Non-pigmented ciliary epithelial cell (primary cell): ENCODE results near the gene RAI14.
"Not testable (repeated sequence)": the region's sequence is repeated elsewhere in the genome, so short reads cannot be mapped to it uniquely, and the experiment has no call there.

Source experiments
- DNase-seq: peaks from one replicate; pipeline ENCODE4 v3.0.0-alpha.2; 2010; ENCODE audit warnings: low read depth

The RAI14 gene

DNA sequence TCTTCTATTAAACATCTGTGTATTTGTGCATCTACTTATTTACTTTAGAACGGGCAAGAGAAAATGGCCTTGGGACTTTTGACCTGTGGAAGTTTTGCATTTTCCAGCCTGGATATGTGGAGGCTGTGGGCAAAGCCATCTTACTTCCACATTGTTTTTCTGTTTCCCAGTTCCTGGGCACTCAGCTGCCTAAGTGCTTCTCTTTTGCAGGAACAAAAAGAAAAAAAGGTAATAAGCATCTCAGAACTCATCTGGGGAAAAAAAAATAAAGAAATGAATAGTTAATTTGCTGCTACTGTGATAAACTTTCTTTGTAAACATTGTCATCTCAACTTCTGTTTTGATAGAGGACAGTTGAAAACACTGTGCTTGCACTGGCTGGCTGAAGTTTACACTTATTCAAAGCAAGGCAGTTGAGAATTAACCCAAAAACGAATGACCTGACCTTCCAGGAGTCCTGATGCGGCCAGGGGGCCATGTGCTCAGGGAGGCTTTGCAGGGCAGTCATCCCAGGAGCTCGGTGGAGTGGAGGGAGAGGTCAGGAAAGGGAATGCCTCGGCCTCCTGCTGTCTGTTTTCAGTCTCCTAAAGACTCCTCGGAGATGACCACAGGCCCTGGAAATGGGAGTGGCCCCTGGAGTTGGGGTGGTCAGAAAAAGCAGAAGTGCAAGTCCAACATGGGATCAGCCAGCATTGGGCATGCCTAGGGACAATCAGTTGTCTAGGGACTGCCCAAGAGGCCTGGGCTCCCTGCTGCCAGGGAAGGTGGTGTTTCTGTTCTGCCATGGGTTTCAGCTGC, 75.5 kb downstream of the RAI14 start:
- DNase-seq, result no peak

DNA sequence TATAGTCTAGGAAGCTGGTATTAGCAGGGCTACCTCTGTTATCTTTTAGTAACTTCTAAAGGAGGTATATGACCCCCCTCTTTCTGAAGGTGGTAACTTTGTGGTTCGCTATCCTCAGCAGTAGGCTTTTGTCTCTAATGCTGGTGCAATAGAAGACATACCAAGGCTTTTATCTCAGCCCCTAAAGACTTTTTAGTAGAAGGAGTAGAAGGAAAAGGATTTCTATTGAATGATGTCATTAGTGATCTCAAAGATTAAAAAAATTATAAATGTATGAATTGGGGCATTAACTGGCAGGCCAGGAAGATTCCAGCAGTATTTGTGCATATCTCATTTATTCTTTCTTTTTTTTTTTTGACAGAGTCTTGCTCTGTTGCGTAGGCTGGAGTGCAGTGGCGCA, 78.2 kb downstream of the RAI14 start:
- DNase-seq, result no peak

DNA sequence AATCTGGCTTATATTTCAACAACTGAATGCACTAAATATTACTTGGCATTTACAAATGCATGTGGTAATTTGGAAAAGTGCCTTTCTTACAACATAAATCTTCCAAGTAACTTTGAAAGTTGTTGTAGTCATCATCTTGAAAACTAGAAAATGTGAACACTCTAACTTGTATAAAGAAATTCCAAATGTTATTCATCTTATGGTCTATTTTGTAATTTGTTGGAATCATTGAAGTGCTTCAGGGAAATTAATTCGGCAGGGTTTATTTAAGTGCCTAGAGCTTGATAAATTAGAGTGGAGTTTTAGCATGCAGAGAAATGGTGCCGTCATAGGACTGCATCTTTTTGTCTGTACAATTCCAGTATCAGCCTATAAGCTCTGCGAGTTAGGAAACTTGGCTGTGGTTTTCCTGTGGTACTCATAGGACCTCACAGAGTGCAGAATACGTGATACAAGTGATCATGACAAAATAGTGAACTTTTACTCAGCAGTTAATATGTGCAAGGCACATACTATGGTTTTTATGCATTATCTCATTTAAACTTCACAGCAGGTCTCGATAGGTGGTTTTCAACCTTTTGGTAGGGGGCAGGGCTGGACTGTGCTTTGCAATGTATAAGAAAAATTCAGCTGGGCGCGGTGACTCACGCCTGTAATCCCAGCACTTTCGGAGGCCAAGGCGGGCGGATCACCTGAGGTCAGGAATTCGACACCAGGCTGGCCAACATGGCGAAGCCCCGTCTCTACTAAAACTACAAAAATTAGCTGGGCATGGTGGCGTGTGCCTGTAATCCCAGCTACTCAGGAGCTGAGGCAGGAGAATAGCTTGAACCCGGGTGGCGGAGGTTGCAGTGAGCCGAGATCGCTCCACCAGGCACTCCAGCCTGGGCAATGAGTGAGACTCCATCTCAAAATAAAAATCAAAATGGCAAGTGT, 79.6 kb downstream of the RAI14 start:
- no peak for DNase-seq

DNA sequence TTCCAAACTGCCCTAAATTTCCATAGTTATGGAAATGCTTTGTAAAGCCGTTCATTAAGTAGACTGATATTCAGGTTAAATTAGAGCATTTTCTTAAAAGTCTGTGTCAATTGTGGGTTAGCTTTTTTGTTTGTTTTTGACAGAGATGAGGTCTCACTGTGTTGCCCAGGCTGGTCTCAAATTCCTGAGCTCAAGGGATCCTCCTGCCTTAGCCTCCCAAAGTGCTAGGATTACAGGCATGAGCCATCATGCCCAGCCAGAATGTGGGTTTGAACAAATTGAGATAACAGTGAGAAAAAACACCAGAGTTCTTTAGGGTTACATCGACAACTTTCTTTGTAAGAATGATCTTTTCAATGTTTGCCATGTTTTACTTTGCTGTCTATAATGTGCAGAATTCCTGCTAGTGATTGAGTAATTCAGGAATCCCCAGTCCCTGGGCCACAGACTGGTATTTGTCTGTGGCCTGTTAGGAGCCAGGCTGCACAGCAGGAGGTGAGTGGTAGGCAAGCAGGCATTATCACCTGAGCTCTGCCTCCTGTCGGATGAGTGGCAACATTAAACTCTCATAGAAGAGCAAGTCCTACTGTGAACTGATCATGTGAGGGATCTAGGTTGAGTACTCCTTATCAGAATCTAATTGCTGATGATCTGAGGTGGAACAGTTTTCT, 80.5 kb downstream of the RAI14 start:
- DNase-seq, result no peak

DNA sequence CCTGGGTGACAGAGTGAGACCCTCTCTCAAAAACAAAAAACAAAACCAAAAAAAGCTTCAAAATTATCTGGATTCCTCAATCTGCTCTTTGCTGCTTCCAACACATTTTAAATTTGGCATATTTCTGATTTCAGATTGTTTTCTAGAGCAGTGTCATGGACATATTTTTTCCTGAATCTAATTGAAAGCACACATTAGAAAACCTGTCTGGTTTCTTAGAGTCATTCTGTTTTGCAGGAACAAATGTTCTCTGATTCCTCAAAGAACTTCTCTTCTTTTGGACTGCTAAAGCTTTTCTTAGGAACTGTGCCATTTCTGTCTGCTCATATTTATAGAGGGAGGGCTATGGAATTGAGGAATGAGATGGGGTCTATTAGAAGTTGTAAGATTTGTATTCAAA, 81.6 kb downstream of the RAI14 start:
- DNase-seq, result no peak

DNA sequence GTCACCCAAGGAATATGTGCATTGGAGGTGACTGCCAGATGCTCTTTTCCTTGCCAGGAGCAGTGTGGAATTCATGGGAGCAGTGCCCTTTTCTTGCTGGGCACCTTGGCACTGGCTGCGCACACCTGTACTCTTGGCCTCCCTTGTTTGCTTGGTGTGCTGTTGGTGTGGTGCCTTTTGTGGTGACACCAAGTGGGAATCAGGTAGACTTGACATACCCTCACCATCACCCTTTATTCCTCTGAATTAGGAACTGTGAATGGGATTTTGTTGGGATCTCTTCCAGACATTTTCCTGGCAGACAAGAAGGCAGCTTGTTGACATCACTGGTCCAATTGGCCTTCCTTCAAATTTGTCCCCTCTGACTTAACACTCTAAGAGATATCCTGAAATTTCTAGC, 82.3 kb downstream of the RAI14 start:
- no peak for DNase-seq

DNA sequence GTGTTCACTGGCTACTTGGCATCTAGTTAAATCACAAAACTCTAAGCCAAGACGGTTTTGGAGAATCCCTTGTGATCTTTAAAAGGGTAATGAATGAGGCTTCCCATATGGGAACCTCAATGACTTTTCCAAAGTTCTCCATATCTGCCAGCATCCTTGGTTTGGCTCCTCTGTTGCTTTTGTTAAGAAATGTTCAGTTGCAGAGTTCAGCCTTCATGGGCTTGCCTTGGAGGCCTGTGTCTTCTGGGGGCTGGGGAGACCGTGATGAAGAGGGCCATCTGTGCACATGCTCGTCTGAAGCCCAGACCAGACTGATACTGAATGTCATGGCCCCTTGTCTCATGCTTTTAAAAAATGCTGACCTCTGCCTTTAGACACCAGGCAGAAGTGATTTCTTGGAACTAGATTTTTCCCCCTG, 84.3 kb downstream of the RAI14 start:
- no peak for DNase-seq

DNA sequence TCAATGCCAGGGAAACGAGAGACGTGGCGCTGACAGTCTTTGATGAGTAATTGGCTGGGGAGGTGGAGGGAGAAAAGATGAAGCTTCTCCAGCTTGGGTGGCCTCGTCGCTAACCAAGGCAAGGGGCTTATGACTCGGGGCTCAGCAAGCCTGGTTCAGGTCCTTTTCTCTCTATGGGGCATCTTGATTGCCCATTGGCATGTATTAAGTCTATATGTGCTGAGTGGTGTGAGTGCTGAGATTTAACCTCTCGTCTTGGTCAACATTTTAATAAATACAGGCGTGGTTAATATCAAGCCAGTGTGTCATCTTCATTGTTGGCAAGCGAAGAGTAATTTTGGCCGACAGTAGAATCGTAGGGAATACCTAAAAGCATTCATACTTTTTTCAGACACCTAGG, 85.9 kb downstream of the RAI14 start:
- no peak for DNase-seq

DNA sequence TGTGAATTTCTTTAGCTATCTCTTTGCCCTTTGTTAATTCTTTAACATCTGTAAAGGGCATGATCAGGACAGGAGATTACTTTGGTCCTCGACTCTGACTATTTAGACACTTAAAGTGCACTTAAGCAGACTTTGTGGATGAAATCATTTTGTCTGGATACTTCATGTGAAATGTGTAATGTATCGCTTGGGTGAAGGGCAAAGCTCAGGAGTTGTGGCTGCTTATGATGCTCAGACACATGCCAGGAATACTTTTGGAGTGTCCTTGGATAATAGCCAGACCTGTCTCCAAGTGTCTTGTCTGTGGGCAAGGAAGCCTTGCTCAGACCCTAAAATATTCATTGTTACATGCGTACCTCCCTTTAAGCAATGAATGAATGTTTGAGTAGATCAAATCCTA, 87.8 kb downstream of the RAI14 start:
- DNase-seq, result peak; percentile 96

DNA sequence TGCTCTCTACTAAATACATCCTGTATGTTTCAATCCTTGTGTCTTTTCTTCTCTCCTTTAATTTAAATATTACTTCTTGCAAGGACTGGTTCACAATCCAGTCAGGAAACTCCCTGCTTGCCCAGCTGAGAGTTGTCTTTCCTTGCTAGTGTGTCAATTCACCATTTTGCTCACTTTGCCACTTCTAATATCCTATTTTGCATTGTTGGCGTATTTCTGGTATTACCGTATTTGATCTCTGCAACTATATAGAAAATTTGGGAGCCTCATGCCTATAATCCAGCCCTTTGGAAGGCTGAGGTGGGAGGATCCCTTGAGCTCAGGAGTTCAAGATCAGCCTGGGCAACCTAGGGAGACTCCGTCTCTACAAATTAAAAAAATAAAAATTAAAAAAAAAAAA, 92.3 kb downstream of the RAI14 start:
- DNase-seq, result no peak

DNA sequence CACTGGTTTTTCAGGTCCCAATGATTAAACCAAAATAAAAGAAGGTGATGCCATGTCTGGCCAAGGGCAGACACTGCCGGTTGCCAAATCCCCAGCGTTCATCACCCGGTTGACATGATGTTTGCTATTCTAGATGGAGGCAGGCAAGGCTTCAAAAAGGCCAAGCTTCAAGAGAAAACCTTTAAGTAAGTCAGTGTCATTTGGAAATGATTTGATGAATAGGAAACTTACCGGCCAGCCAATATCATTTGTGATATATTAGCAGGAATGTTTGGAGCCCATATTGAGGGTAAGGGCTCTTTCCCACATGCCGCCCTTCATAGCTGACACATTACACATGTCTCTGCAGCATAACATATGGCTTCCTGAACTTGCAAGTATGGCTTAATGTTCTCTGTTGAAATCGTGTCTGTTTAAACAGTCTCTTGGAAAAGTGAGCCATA, 93.3 kb downstream of the RAI14 start:
- DNase-seq, result no peak

DNA sequence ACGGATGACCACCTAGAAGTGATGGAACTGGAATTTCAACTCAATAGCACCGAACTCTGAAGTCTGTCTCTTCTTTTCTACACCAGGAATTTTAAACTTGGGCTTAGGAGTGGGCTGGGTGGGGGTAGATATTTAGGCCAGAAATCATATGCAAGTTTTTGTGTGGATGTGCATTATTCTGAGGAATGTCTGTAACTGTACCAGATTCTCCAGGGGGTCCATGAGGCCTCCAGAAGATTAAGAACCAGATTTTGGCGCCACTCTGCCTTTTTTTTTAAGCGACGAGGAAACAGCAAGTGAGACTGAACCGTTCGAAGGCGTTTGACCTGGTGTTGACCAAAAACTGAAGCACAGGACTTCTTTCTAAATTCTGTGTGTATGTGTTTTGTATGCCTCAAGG, 94.1 kb downstream of the RAI14 start:
- DNase-seq, result no peak

DNA sequence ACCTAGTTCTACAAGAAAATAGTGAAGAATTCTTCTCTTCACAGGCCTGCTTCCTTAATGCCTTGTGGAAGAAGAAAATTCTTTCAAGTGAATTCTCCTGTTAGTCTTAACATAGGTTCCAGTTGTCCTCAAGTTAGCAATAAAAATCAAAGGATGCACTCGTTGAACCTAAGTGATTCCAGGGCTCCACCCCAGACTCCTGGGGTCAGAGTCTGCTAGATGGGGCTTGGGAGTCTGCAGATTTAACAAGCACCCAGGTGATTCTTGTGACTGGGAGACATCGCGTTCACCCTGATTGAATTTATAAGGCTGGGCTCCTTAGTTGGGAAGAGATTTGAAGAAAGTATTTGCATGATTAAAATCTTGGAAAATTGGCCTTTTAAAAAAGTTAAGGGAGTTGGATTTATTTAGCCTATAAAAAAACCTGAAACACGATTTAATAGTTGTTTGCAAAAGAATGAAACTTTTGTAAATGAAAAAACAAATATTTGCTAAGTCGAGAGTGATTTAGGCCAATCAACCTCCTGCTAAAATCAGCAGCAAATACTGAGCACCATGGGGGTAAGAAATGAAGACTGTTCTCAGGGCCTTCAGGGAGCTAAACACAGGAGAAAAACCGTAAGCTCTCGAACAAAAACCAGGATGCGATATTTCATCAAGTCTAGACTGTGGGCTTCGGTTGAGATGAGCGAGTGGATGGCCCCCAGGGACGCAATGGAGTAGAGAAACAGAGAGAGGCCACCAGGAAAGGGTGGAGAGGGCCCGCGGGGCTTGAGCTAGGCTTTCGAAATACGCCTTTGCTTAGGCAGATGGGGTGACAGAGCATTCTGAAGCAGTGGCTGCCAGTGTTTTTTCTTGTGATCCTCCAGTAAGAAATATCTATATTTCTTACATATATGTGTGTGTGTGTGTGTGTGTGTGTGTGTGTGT, 95.9 kb downstream of the RAI14 start:
- no peak for DNase-seq

DNA sequence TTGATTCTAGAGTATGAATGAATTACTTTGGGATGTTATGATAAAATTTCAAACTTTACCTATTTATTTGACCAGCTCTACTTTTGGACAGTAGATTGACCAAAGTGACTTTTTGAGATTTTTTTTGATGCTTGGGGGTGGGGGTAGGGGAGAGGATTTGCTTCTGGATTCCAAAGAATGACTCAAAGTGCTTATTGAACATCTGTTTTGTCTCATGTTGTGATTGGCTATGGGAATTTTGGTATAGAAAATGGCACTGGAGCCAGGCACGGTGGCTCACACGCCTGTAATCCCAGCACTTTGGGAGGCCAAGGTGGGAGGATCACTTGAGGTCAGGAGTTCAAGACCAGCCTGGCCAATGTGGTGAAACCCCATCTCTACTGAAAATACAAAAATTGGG, 97.1 kb downstream of the RAI14 start:
- not testable (repeated sequence) for DNase-seq

DNA sequence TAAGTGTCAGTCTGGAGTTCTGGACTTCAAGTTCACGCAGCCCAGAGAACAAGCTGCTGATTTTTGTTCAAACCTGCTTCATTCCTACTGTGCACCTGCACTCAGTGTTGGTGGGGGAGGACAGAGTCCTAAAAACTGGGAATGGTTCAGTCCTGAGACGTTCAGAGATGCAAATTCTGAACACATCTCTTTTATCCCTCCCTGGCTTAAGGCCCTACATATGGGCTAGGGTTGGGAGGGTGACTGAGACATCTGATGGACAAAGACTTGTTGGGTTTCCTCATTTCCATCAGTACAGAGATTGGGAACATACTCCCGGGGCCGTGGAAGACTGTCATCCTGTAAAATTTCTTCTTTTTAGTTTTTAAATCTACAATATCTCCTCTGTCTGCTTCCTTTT, 99.8 kb downstream of the RAI14 start:
- DNase-seq, result no peak

DNA sequence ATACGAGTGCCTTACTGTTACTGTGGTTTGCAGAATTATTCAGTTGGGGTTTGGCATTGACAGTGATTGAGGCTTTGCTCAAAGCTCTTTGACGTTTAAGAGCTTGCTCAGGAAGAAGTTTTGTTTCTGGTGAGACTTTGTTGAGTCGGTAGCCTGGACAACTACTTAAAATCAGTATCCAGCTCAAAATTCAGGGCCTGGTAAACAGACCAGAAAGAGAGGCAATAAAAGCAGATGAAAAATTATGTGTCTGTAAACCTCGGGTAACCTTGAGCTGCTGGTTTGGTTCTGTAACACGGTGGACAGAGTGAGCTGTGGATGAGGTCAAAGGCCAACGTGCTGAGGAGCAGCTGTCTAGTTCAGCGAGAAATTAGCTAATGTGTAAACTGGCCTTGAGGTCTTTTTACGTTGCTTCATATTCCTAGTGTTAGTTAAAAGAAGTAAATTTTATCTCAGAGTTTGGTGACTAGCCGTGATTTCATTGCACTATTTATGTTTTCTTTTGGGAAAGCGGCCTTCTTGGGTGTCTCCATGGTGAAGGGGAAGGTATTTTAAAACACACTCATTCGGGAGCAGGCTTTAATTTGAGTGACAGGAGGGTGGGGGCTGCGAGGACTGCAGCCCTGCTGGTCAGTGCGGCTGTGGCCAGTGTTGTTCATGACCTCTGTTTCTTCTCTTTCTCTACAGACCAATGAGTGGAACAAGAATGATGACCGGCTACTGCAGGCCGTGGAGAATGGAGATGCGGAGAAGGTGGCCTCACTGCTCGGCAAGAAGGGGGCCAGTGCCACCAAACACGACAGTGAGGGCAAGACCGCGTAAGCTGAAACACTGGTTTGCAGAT, 100.9 kb downstream of the RAI14 start:
- no peak for DNase-seq

DNA sequence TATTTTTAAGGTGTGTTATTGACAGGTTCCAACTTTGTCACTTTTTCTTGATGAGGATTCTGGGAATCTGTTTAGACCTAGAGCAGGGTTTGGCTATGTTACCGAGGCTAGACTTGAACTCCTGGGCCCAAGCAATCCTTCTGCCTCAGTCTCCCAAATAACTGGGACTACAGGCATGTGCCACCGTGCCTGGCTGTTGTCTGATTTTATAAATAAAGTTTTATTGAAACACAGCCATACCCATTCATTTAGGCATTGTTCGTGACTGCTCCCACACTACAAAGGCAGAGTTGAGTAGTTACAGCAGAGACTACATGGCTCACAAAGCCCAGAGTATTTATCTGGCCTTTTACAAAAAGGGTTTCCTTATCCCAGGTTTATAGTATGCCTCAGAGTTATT, 102.4 kb downstream of the RAI14 start:
- no peak for DNase-seq

DNA sequence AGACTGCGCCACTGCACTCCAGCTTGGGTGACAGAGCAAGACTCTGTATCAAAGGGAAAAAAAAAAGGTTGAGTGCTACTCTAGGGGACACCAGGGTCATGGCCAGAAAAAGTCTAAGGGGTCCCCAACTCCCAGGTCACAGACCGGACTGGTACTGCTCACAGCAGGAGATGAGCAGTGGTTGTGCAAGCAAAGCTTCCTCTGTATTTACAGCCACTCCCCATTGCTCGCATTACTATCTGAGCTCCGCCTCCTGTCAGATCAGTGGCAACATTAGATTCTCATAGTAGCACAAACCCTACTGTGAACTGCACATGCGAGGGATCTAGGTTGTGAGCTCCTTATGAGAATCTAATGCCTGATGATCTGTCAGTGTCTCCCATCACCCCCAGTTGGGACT, 103.1 kb downstream of the RAI14 start:
- not testable (repeated sequence) for DNase-seq

DNA sequence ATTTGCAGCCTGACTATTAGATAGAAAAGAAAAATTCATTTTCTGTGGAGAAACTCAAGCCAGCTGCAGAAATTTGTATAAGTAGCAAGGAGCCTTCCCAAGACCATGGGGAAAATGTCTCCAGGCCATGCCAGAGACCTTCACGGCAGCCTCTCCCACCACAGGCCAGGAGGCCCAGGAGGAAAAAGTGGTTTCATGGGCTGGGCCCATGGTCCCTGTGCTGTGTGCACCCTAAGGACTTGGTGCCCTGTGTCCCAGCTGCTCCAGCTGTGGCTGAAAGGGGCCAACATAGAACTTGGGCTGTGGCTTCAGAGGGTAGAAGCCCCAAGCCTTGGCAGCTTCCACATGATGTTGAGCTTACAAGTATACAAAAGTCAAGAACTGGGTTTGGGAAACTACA, 109.5 kb downstream of the RAI14 start:
- DNase-seq, result no peak

DNA sequence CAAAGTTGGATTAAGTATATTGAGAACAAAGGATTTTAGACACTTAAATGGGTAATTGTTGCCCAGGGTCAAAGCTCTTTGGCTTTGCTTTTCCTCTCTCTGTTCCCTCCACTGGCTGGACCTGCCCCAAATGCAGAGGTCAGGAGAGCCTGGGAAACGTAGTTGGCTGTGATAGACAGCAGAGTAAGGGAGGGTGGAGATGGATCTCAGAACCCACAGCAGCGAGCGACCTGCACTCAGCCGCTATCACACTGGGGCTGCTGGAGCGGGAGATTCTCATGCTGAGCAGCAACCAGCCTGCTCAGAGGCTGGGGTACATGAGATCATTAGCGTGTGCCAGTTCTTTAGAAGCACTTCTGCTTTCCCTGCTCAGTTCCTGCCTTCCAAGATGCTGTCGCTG, 111.1 kb downstream of the RAI14 start:
- no peak for DNase-seq

DNA sequence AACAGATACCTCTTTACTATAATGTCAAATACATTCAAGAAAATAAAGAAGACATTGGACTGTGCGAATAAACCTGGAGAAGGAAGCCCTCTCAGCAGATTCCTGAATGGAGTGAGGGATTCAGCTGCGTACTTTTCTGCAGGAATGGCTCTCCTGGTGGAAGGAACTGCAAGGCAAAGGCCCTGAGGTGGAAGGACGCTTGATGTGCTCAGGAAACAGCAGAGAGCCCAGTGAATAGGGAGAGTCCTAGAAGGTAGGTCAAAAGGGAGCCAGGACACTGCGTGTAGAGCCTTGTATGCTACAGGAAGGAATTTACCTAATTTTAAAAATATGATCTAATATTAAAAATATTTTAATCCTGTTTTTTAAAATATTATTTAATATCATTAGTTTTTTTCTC, 114.4 kb downstream of the RAI14 start:
- no peak for DNase-seq
